Trophoblast cell (in vitro differentiated cells and primary cell): ENCODE results near the gene MSI1.

Experiments
- DNase-seq, 2 donors: peaks; one replicate each; pipeline ENCODE4 v3.0.0-alpha.2; 2016
- H2AFZ ChIP-seq: 2 replicates; pipeline ENCODE4 v1.6.1; 2013; ENCODE audit warnings: low read length, moderate library complexity, mild to moderate bottlenecking; ENCODE audit not compliant: insufficient read depth, poor library complexity
- H2AK5ac ChIP-seq: 2 replicates; pipeline ENCODE4 v1.6.1; 2013; ENCODE audit warnings: mild to moderate bottlenecking, low read length
- H2BK120ac ChIP-seq: 2 replicates; pipeline ENCODE4 v1.6.1; 2013; ENCODE audit warnings: low read length, mild to moderate bottlenecking, moderate library complexity; ENCODE audit not compliant: insufficient read depth, poor library complexity
- H2BK12ac ChIP-seq: 2 replicates; pipeline ENCODE4 v1.6.1; 2013; ENCODE audit warnings: mild to moderate bottlenecking, low read length, moderate library complexity
- H2BK5ac ChIP-seq: 2 replicates; pipeline ENCODE4 v1.6.1; 2013; ENCODE audit warnings: low read length, low read depth, moderate library complexity, mild to moderate bottlenecking; ENCODE audit not compliant: poor library complexity
- H3K14ac ChIP-seq: 2 replicates; pipeline ENCODE4 v1.6.1; 2013; ENCODE audit warnings: mild to moderate bottlenecking, low read length
- H3K18ac ChIP-seq: 2 replicates; pipeline ENCODE4 v1.6.1; 2013; ENCODE audit warnings: mild to moderate bottlenecking, low read length
- H3K23ac ChIP-seq: 2 replicates; pipeline ENCODE4 v1.6.1; 2013; ENCODE audit warnings: low read length
- H3K27ac ChIP-seq: 2 replicates; pipeline ENCODE4 v1.5.1; 2013; ENCODE audit warnings: low read depth, mild to moderate bottlenecking, inconsistent platforms, low read length, moderate library complexity
- H3K27me3 ChIP-seq: 2 replicates; pipeline ENCODE4 v1.6.1; 2013; ENCODE audit warnings: inconsistent platforms, mild to moderate bottlenecking, low read length, moderate library complexity; ENCODE audit not compliant: insufficient read depth
- H3K36me3 ChIP-seq, 2 experiments: 1 replicate in 1 of 2; 2 replicates in 1 of 2; pipeline ENCODE4 v1.6.1; 2013; ENCODE audit warnings: low read length in 2 of 2, mild to moderate bottlenecking in 2 of 2, moderate library complexity in 1 of 2; ENCODE audit not compliant: insufficient read depth in 2 of 2, control insufficient read depth in 1 of 2
- H3K4ac ChIP-seq: 2 replicates; pipeline ENCODE4 v1.6.1; 2013; ENCODE audit warnings: low read depth, mild to moderate bottlenecking, low read length, moderate library complexity
- H3K4me1 ChIP-seq, 2 experiments: 1 replicate in 1 of 2; 2 replicates in 1 of 2; pipeline ENCODE4 v1.6.1; 2013; ENCODE audit warnings: low read length in 2 of 2, mild to moderate bottlenecking in 2 of 2, moderate library complexity in 1 of 2; ENCODE audit not compliant: insufficient read depth in 2 of 2, control insufficient read depth in 1 of 2
- H3K4me2 ChIP-seq: 2 replicates; pipeline ENCODE4 v1.6.1; 2013; ENCODE audit warnings: inconsistent platforms, mild to moderate bottlenecking, low read length, moderate library complexity
- H3K4me3 ChIP-seq: 2 replicates; pipeline ENCODE4 v1.5.1; 2013; ENCODE audit warnings: mild to moderate bottlenecking, low read depth, low read length, inconsistent platforms
- H3K79me1 ChIP-seq: one replicate; pipeline ENCODE4 v1.6.1; 2013; ENCODE audit warnings: low read length
- H3K79me2 ChIP-seq: 2 replicates; pipeline ENCODE4 v1.6.1; 2013; ENCODE audit warnings: low read length, mild to moderate bottlenecking; ENCODE audit not compliant: control insufficient read depth, insufficient read depth, poor library complexity
- H3K9ac ChIP-seq: 2 replicates; pipeline ENCODE4 v1.6.1; 2013; ENCODE audit warnings: mild to moderate bottlenecking, low read length
- H3K9me3 ChIP-seq: 2 replicates; pipeline ENCODE4 v1.6.1; 2013; ENCODE audit warnings: low read depth, mild to moderate bottlenecking, control low read depth, inconsistent platforms, low read length; ENCODE audit not compliant: insufficient read depth
- H4K12ac ChIP-seq: 2 replicates; pipeline ENCODE4 v1.6.1; 2013; ENCODE audit warnings: low read depth, mild to moderate bottlenecking, low read length, moderate library complexity
- H4K8ac ChIP-seq: 2 replicates; pipeline ENCODE4 v1.6.1; 2013; ENCODE audit warnings: low read depth, mild to moderate bottlenecking, low read length, moderate library complexity
- H4K91ac ChIP-seq: one replicate; pipeline ENCODE4 v1.6.1; 2013; ENCODE audit warnings: low read depth, mild to moderate bottlenecking, low read length, moderate library complexity
- WGBS: extraction: QIAGEN DNeasy Blood & Tissue Kit; methylation state at CpG from one replicate; pipeline ENCODE4 v1.1.7; 2013; ENCODE audit warnings: missing lambda C conversion rate; ENCODE audit not compliant: insufficient read length, insufficient coverage; ENCODE audit errors: extremely low coverage; 5-methylcytosine and 5-hydroxymethylcytosine counted together

Gene MSI1

GRCh38 chr12:120404271-120404670, 35.3 kb upstream of the MSI1 start:
- Histone ChIP-seq H3K79me2 (no peaks in the 10 kb centered on the region), H3K27ac (no peak overlapping the region), H3K4me3 (no peak overlapping the region), H4K12ac (no peak overlapping the region), H3K4ac (no peak overlapping the region), H3K36me3 (no peaks in the 10 kb centered on the region), H2BK120ac (no peak overlapping the region), H3K18ac (no peak overlapping the region), H2AFZ (no peak overlapping the region), H3K4me1 (no peaks in the 10 kb centered on the region), H3K9me3 (peaks cover 1% of the 10 kb centered on the region), H3K79me1 (no peaks in the 10 kb centered on the region), H3K9ac (no peak overlapping the region), H3K27me3 (no peaks in the 10 kb centered on the region), H3K14ac (no peak overlapping the region), H2BK12ac (no peak overlapping the region), H4K8ac (no peak overlapping the region), H2BK5ac (no peak overlapping the region), H2AK5ac (no peak overlapping the region), H4K91ac (no peak overlapping the region), H3K4me2 (no peak overlapping the region), H3K23ac (no peak overlapping the region)
- DNase-seq: no peak
- no CpG with 5 or more reads among the region's 1 CpG for WGBS

- Histone ChIP-seq H3K4me2 (no peak overlapping the region), H3K14ac (no peak overlapping the region), H2BK5ac (no peak overlapping the region), H3K79me2 (no peaks in the 10 kb centered on the region), H3K36me3 (no peaks in the 10 kb centered on the region), H4K12ac (no peak overlapping the region), H3K27ac (no peak overlapping the region), H3K9me3 (peaks cover 1% of the 10 kb centered on the region), H3K4ac (no peak overlapping the region), H3K79me1 (no peaks in the 10 kb centered on the region), H3K18ac (no peak overlapping the region), H2BK12ac (no peak overlapping the region), H3K27me3 (no peaks in the 10 kb centered on the region), H3K4me3 (no peak overlapping the region), H4K91ac (no peak overlapping the region), H2BK120ac (no peak overlapping the region), H4K8ac (no peak overlapping the region), H3K23ac (no peak overlapping the region), H2AFZ (no peak overlapping the region), H2AK5ac (no peak overlapping the region), H3K4me1 (no peaks in the 10 kb centered on the region), H3K9ac (no peak overlapping the region)
- DNase-seq: no peak
- WGBS: no CpG with 5 or more reads among the region's 3 CpGs
These were observed 34.9 kb upstream of the MSI1 start for GRCh38 chr12:120403869-120404268.

GRCh38 chr12:120402217-120402616, 33.3 kb upstream of the MSI1 start:
- no peak overlapping the region for H4K91ac ChIP-seq
- no peaks in the 10 kb centered on the region for H3K79me1 ChIP-seq
- H2AFZ ChIP-seq: no peak overlapping the region
- DNase-seq: no peak
- no peaks in the 10 kb centered on the region for H3K27me3 ChIP-seq
- H3K9me3 ChIP-seq: peaks cover 1% of the 10 kb centered on the region
- H2BK5ac ChIP-seq: no peak overlapping the region
- H2AK5ac ChIP-seq: no peak overlapping the region
- no peak overlapping the region for H3K14ac ChIP-seq
- H3K27ac ChIP-seq: no peak overlapping the region
- H3K4me2 ChIP-seq: no peak overlapping the region
- peak overlapping the region; percentile 30 for H2BK12ac ChIP-seq
- H3K4me3 ChIP-seq: no peak overlapping the region
- no peaks in the 10 kb centered on the region for H3K4me1 ChIP-seq
- no peak overlapping the region for H3K18ac ChIP-seq
- no peak overlapping the region for H3K4ac ChIP-seq
- H4K8ac ChIP-seq: no peak overlapping the region
- no peak overlapping the region for H4K12ac ChIP-seq
- no peak overlapping the region for H2BK120ac ChIP-seq
- no peaks in the 10 kb centered on the region for H3K79me2 ChIP-seq
- WGBS: no CpG with 5 or more reads among the region's 13 CpGs
- no peak overlapping the region for H3K9ac ChIP-seq
- H3K36me3 ChIP-seq: no peaks in the 10 kb centered on the region
- H3K23ac ChIP-seq: no peak overlapping the region

- Histone ChIP-seq H3K4me3 (no peak overlapping the region), H2AK5ac (no peak overlapping the region), H4K91ac (no peak overlapping the region), H4K8ac (no peak overlapping the region), H3K79me1 (no peaks in the 10 kb centered on the region), H2BK12ac (no peak overlapping the region), H2BK5ac (no peak overlapping the region), H4K12ac (no peak overlapping the region), H3K4ac (no peak overlapping the region), H3K18ac (no peak overlapping the region), H3K79me2 (no peaks in the 10 kb centered on the region), H2AFZ (no peak overlapping the region), H3K27ac (no peak overlapping the region), H2BK120ac (no peak overlapping the region), H3K14ac (no peak overlapping the region), H3K23ac (no peak overlapping the region), H3K4me2 (no peak overlapping the region), H3K9ac (no peak overlapping the region), H3K36me3 (no peaks in the 10 kb centered on the region), H3K4me1 (peaks cover 0 to 3% of the 10 kb centered on the region in 2 experiments), H3K27me3 (no peaks in the 10 kb centered on the region), H3K9me3 (peaks cover 1% of the 10 kb centered on the region)
- no CpG with 5 or more reads among the region's 5 CpGs for WGBS
- DNase-seq: peak in 1 of 2 donors; percentile 3
These were observed 30.6 kb upstream of the MSI1 start for GRCh38 chr12:120399531-120399930.
